OCI-LY7 (cell line): Measurements from ENCODE around the gene PCDHB8. TPM values are rescaled to one million over a fixed set of nuclear protein-coding genes. Genes with fewer than 3 reads are reported as not detected.
"Not testable (repeated sequence)": the region's sequence is repeated elsewhere in the genome, so short reads cannot be mapped to it uniquely, and the experiment has no call there.

Source experiments
- BruUV-seq: library from RNA; stranded (reverse); fragments of 400-500 nt; replicated peaks from 2 replicates; lab custom pipeline; 2021; lab: Mats Ljungman, UMichigan
- CTCF ChIA-PET: fragments of 300-600 bp; sonication (Branson Sonifier 250); formaldehyde crosslinking; loops from one replicate; lab custom pipeline; 2022; ENCODE audit warnings: antibody characterized with exemption; ENCODE audit not compliant: unreplicated experiment; lab: Charles Lee
- POLR2A ChIA-PET: fragments of 300-600 bp; sonication (Branson Sonifier 250); formaldehyde crosslinking; loops from one replicate; lab custom pipeline; 2022; ENCODE audit warnings: antibody characterized with exemption; lab: Charles Lee
- DNase-seq: peaks from one replicate; pipeline ENCODE4 v3.0.0-alpha.2; 2015; ENCODE audit warnings: low spot score
- H2AFZ ChIP-seq: fragments of 200-600 bp; sonication (generic), shearing (Covaris generic); 2 replicates; pipeline ENCODE4 v1.6.1; 2014; ENCODE audit warnings: mild to moderate bottlenecking, antibody characterized with exemption, low read length, moderate library complexity
- H3K27ac ChIP-seq: fragments of 200-600 bp; sonication (generic); 2 replicates; pipeline ENCODE4 v1.5.1; 2014; ENCODE audit warnings: mixed run types, low read depth, mild to moderate bottlenecking, moderate library complexity, low read length, inconsistent platforms; ENCODE audit not compliant: poor library complexity, severe bottlenecking
- H3K36me3 ChIP-seq: fragments of 200-600 bp; sonication (generic); 2 replicates; pipeline ENCODE4 v1.6.1; 2014; ENCODE audit warnings: mild to moderate bottlenecking, antibody characterized with exemption, low read length, moderate library complexity, mixed read lengths; ENCODE audit not compliant: insufficient read depth
- H3K4me1 ChIP-seq: fragments of 200-600 bp; sonication (generic); 2 replicates; pipeline ENCODE4 v1.5.1; 2014; ENCODE audit warnings: mild to moderate bottlenecking, low read length; ENCODE audit not compliant: insufficient read depth, poor library complexity, severe bottlenecking
- H3K4me2 ChIP-seq: fragments of 200-600 bp; sonication (generic); 2 replicates; pipeline ENCODE4 v1.6.1; 2014; ENCODE audit warnings: mild to moderate bottlenecking, low read length
- H3K4me3 ChIP-seq: fragments of 200-600 bp; sonication (generic); 2 replicates; pipeline ENCODE4 v1.5.1; 2014; ENCODE audit warnings: mild to moderate bottlenecking, low read depth, low read length; ENCODE audit not compliant: poor library complexity, severe bottlenecking
- H3K79me2 ChIP-seq: fragments of 200-600 bp; sonication (generic); 2 replicates; pipeline ENCODE4 v1.6.1; 2016; ENCODE audit warnings: low read depth, mild to moderate bottlenecking, low read length, moderate library complexity, mixed read lengths; ENCODE audit not compliant: insufficient read depth
- H3K9me2 ChIP-seq: fragments of 200-600 bp; sonication (generic); 2 replicates; pipeline ENCODE4 v1.6.1; 2016; ENCODE audit warnings: mild to moderate bottlenecking, low read length, mixed read lengths; ENCODE audit not compliant: insufficient read depth
- H3K9me3 ChIP-seq: fragments of 200-600 bp; sonication (generic); 2 replicates; pipeline ENCODE4 v1.6.1; 2014; ENCODE audit warnings: mild to moderate bottlenecking, mixed run types, low read length, mixed read lengths
- H4K20me1 ChIP-seq: fragments of 200-600 bp; sonication (generic); 2 replicates; pipeline ENCODE4 v1.6.1; 2014; ENCODE audit warnings: mild to moderate bottlenecking, antibody characterized with exemption, low read length, moderate library complexity, mixed read lengths; ENCODE audit not compliant: insufficient read depth
- EZH2phosphoT487 ChIP-seq: fragments of 200-600 bp; sonication (generic); IDR thresholded peaks from 2 replicates; pipeline ENCODE4 v1.6.1; 2018; ENCODE audit warnings: low read depth, borderline replicate concordance, mild to moderate bottlenecking, mixed run types, antibody characterized with exemption, low read length, moderate library complexity, mixed read lengths
- intact Hi-C: fragments of 100-400 bp; cut with micrococcal nuclease; formaldehyde crosslinking; loops from one replicate; pipeline ENCODE4 v1.10.0; 2022; ENCODE audit not compliant: unreplicated experiment
- total RNA-seq, 2 experiments: library from RNA; depleted of rRNA in 1 of 2; stranded (reverse); fragments of >200 nt in 1 of 2; shearing (Covaris generic) in 1 of 2; gene quantifications; 2 replicates each; pipeline ENCODE4 v1.2.3, GENCODE V29; 2014 to 2022
- TF ChIP-seq, protein P1 (sequence below): fragments of 200-600 bp; sonication (generic); conservative IDR thresholded peaks from 2 replicates; pipeline ENCODE4 v1.5.1; 2014; ENCODE audit warnings: mild to moderate bottlenecking, antibody characterized with exemption, low read length, moderate library complexity, mixed read lengths

PCDHB8 gene
- total RNA-seq, 2 experiments from 2014 or later: not detected

DNA sequence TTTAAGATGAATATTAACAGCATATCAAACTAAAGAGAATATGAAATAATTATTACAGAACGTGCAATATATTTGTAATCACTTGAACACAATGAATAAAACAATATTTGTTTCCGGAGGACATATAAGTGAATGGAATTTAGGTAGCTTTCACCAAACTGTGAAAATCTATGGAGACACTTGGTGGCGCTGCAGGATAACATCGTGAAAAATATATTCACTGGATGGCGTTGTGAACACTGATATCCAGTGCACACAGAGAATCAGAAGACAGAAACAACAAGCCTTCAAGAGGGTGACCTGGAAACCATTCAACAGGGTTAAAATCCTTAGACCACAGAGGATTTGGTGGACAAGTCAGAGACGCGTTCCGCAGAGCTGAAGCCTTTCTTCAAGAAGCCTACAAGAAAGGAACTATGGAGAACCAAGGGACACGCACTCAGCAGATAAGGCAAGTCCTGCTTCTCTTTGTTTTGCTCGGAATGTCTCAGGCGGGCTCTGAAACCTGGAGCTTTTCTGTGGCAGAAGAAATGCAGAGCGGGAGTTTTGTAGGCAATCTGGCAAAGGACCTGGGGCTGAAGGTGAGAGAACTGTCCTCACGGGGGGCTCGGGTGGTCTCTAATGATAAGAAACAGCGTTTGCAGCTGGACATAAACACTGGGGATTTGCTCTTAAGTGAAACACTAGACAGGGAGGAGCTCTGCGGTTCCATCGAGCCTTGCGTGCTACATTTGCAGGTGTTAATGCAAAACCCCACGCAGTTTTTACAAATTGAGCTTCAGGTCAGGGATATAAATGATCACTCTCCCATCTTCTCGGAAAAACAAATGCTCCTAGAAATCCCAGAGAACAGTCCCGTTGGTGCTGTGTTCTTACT lies 22.0 kb downstream of the PCDHB8 start, which contains the start of gene PCDHB11:
Gene PCDHB11, plus strand, starts transcription at position 269 of the 877 bp plus-strand sequence. Its CDS starts 148 bp downstream, at position 417.
- intact Hi-C loops: loop anchor here (10.0 kb wide), 1 partner anchor 155 kb away; the partner anchor contains the start of genes PCDHGA4, PCDHGB1 and PCDHGB2
- no peaks in the 10 kb centered on the region for H3K79me2 ChIP-seq
- no TSS peak for BruUV-seq
- no peak within 1 kb of the TSS for H2AFZ ChIP-seq
- DNase-seq: peak; percentile 18
- H3K27ac ChIP-seq: no peak within 1 kb of the TSS
- H3K36me3 ChIP-seq: no peaks in the 10 kb centered on the region
- ChIA-PET CTCF (no interaction called here), POLR2A (interaction anchor here (0.5 to 0.7 kb wide), 2 partner anchors 1319 to 1906 kb away, joined by 3 to 4 read pairs; no protein-coding TSS in a partner anchor)
- H3K9me3 ChIP-seq: peaks cover 9% of the 10 kb centered on the region
- no peak within 1 kb of the TSS for H3K4me3 ChIP-seq
- TF ChIP-seq, protein P1, sequence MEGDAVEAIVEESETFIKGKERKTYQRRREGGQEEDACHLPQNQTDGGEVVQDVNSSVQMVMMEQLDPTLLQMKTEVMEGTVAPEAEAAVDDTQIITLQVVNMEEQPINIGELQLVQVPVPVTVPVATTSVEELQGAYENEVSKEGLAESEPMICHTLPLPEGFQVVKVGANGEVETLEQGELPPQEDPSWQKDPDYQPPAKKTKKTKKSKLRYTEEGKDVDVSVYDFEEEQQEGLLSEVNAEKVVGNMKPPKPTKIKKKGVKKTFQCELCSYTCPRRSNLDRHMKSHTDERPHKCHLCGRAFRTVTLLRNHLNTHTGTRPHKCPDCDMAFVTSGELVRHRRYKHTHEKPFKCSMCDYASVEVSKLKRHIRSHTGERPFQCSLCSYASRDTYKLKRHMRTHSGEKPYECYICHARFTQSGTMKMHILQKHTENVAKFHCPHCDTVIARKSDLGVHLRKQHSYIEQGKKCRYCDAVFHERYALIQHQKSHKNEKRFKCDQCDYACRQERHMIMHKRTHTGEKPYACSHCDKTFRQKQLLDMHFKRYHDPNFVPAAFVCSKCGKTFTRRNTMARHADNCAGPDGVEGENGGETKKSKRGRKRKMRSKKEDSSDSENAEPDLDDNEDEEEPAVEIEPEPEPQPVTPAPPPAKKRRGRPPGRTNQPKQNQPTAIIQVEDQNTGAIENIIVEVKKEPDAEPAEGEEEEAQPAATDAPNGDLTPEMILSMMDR: peak; percentile 75
- no peak for TF ChIP-seq EZH2phosphoT487
- H3K9me2 ChIP-seq: no peaks in the 10 kb centered on the region
- no peak within 1 kb of the TSS for H3K4me2 ChIP-seq
- H3K4me1 ChIP-seq: no peaks in the 10 kb centered on the region
- H4K20me1 ChIP-seq: no peaks in the 10 kb centered on the region

DNA sequence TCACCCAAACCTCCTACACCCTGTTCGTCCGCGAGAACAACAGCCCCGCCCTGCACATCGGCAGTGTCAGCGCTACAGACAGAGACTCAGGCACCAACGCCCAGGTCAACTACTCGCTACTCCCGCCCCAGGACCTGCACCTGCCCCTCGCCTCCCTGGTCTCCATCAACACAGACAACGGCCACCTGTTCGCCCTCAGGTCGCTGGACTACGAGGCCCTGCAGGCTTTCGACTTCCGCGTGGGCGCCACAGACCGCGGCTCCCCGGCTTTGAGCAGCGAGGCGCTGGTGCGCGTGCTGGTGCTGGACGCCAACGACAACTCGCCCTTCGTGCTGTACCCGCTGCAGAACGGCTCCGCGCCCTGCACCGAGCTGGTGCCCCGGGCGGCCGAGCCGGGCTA lies 23.5 kb downstream of the PCDHB8 start:
- H3K4me3 ChIP-seq, H3K27ac ChIP-seq, BruUV-seq, intact Hi-C loops, H3K4me1 ChIP-seq, H3K4me2 ChIP-seq, POLR2A ChIA-PET, DNase-seq, H3K79me2 ChIP-seq, H3K36me3 ChIP-seq, H3K9me3 ChIP-seq, H2AFZ ChIP-seq, CTCF ChIA-PET, H4K20me1 ChIP-seq, H3K9me2 ChIP-seq: not testable (repeated sequence)

DNA sequence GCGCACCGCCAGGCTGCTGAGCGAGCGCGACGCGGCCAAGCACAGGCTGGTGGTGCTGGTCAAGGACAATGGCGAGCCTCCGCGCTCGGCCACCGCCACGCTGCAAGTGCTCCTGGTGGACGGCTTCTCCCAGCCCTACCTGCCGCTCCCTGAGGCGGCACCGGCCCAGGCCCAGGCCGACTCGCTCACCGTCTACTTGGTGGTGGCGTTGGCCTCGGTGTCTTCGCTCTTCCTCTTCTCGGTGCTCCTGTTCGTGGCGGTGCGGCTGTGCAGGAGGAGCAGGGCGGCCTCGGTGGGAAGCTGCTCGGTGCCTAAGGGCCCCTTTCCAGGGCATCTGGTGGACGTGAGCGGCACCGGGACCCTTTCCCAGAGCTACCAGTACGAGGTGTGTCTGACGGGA lies 24.1 kb downstream of the PCDHB8 start:
- CTCF ChIA-PET, H2AFZ ChIP-seq, BruUV-seq, H4K20me1 ChIP-seq, H3K4me3 ChIP-seq, DNase-seq, H3K9me2 ChIP-seq, H3K27ac ChIP-seq, intact Hi-C loops, H3K9me3 ChIP-seq, H3K4me2 ChIP-seq, H3K36me3 ChIP-seq, H3K79me2 ChIP-seq, H3K4me1 ChIP-seq: not testable (repeated sequence)
- POLR2A ChIA-PET: interaction anchor here (0.7 kb wide), 4 partner anchors 17 to 1570 kb away, joined by 3 to 4 read pairs (median 4); no protein-coding TSS in a partner anchor
